ENCODE measurements around the gene SNRPE. TPM values are rescaled to one million over a fixed set of nuclear protein-coding genes. Genes with fewer than 3 reads are reported as not detected.

The SNRPE gene
- total RNA-seq, 1 experiment from 2014 or later = 236 TPM

GRCh38 chr1:203880606-203881005, 19.2 kb downstream of the SNRPE start:
- H3K9me3 Mint-ChIP-seq (ENCODE audit: unreplicated experiment) = no peaks in the 10 kb centered on the region
- peaks cover 6% of the 10 kb centered on the region for H3K36me3 Mint-ChIP-seq (ENCODE audit: insufficient read depth, unreplicated experiment)
- H3K27ac Mint-ChIP-seq (ENCODE audit: unreplicated experiment) = no peak overlapping the region
- POLR2A ChIA-PET = no interaction called here
- no peak for DNase-seq
- no peak for TF ChIP-seq CTCF (IDR thresholded peaks at IDR 0.05; ENCODE audit: insufficient read depth in 1 of 2, low read depth in 1 of 2, low read length in 1 of 2, severe bottlenecking in 1 of 2, unreplicated experiment in 1 of 2)
- H3K4me1 Mint-ChIP-seq (ENCODE audit: low read depth, unreplicated experiment) = no peaks in the 10 kb centered on the region
- Histone ChIP-seq H3K9me3 (no peaks in the 10 kb centered on the region), H3K36me3 (ENCODE audit: control insufficient read depth, insufficient read depth, low read length) (no peaks in the 10 kb centered on the region), H3K27me3 (replicated peaks; ENCODE audit: control insufficient read depth, insufficient read depth, low read length) (no peaks in the 10 kb centered on the region), H3K4me3 (ENCODE audit: low read depth, low read length) (no peak overlapping the region), H3K4me1 (no peaks in the 10 kb centered on the region; the same call in 1 of the 2 replicates)
- CTCF ChIA-PET = no interaction called here
- no TSS peak for BruUV-seq (replicated peaks)
- no peak overlapping the region for H3K4me3 Mint-ChIP-seq (ENCODE audit: unreplicated experiment)
- no peaks in the 10 kb centered on the region for H3K27me3 Mint-ChIP-seq (ENCODE audit: insufficient read depth, unreplicated experiment)
- intact Hi-C loops (cut with micrococcal nuclease; ENCODE audit: unreplicated experiment) = no loop called here

- no peak overlapping the region for H3K27ac Mint-ChIP-seq (ENCODE audit: unreplicated experiment)
- no peaks in the 10 kb centered on the region for H3K27me3 ChIP-seq (replicated peaks; ENCODE audit: control insufficient read depth, insufficient read depth, low read length)
- DNase-seq = no peak
- no peak for TF ChIP-seq CTCF (IDR thresholded peaks at IDR 0.05; ENCODE audit: insufficient read depth in 1 of 2, low read depth in 1 of 2, low read length in 1 of 2, severe bottlenecking in 1 of 2, unreplicated experiment in 1 of 2)
- H3K4me1 ChIP-seq = peaks cover 6% of the 10 kb centered on the region; the same call in 1 of the 2 replicates
- no peak overlapping the region for H3K4me3 ChIP-seq (ENCODE audit: low read depth, low read length)
- no TSS peak for BruUV-seq (replicated peaks)
- intact Hi-C loops (cut with micrococcal nuclease; ENCODE audit: unreplicated experiment) = no loop called here
- 0 out of 2 replicates have a peak, but pooled peaks cover 5% of the 10 kb centered on the region for H3K9me3 ChIP-seq
- ChIA-PET POLR2A (no interaction called here), CTCF (interaction anchor here (0.6 kb wide), 1 partner anchor 256 kb away, joined by 3 read pairs; no protein-coding TSS in a partner anchor)
- H3K27me3 Mint-ChIP-seq (ENCODE audit: insufficient read depth, unreplicated experiment) = no peaks in the 10 kb centered on the region
- H3K36me3 ChIP-seq (ENCODE audit: control insufficient read depth, insufficient read depth, low read length) = no peaks in the 10 kb centered on the region
- H3K4me3 Mint-ChIP-seq (ENCODE audit: unreplicated experiment) = no peak overlapping the region
- no peaks in the 10 kb centered on the region for H3K9me3 Mint-ChIP-seq (ENCODE audit: unreplicated experiment)
- H3K4me1 Mint-ChIP-seq (ENCODE audit: low read depth, unreplicated experiment) = no peaks in the 10 kb centered on the region
- no peaks in the 10 kb centered on the region for H3K36me3 Mint-ChIP-seq (ENCODE audit: insufficient read depth, unreplicated experiment)
Observed at GRCh38 chr1:203888807-203889251, 27.4 kb downstream of the SNRPE start.

- intact Hi-C loops (cut with micrococcal nuclease; ENCODE audit: unreplicated experiment) = no loop called here
- TF ChIP-seq CTCF (IDR thresholded peaks at IDR 0.05; ENCODE audit: insufficient read depth in 1 of 2, low read depth in 1 of 2, low read length in 1 of 2, severe bottlenecking in 1 of 2, unreplicated experiment in 1 of 2) = no peak
- H3K27ac Mint-ChIP-seq (ENCODE audit: unreplicated experiment) = no peak overlapping the region
- Histone ChIP-seq H3K4me1 (peaks cover 6% of the 10 kb centered on the region; the same call in 1 of the 2 replicates), H3K9me3 (peaks cover 14% of the 10 kb centered on the region), H3K27me3 (replicated peaks; ENCODE audit: control insufficient read depth, insufficient read depth, low read length) (no peaks in the 10 kb centered on the region), H3K4me3 (ENCODE audit: low read depth, low read length) (no peak overlapping the region), H3K36me3 (ENCODE audit: control insufficient read depth, insufficient read depth, low read length) (no peaks in the 10 kb centered on the region)
- no TSS peak for BruUV-seq (replicated peaks)
- POLR2A ChIA-PET = no interaction called here
- H3K4me1 Mint-ChIP-seq (ENCODE audit: low read depth, unreplicated experiment) = no peaks in the 10 kb centered on the region
- DNase-seq = no peak
- no peaks in the 10 kb centered on the region for H3K27me3 Mint-ChIP-seq (ENCODE audit: insufficient read depth, unreplicated experiment)
- H3K9me3 Mint-ChIP-seq (ENCODE audit: unreplicated experiment) = peaks cover 10% of the 10 kb centered on the region
- H3K4me3 Mint-ChIP-seq (ENCODE audit: unreplicated experiment) = no peak overlapping the region
- peaks cover 7% of the 10 kb centered on the region for H3K36me3 Mint-ChIP-seq (ENCODE audit: insufficient read depth, unreplicated experiment)
- CTCF ChIA-PET = no interaction called here
Observed at GRCh38 chr1:203891950-203892349, 30.6 kb downstream of the SNRPE start.
